ENCODE results near the gene STUB1.

STUB1 gene

GRCh38 chr16:670485-671352 is 9.5 kb upstream of the STUB1 start:
- peaks cover 41% of the 10 kb centered on the region for H3K36me3 ChIP-seq (ENCODE audit: insufficient read depth, low read length)
- peaks cover 15% of the 10 kb centered on the region for H3K4me1 ChIP-seq (ENCODE audit: control insufficient read depth, insufficient read depth, low read length)

GRCh38 chr16:671353-672131 is 8.7 kb upstream of the STUB1 start:
- peaks cover 41% of the 10 kb centered on the region for H3K36me3 ChIP-seq (ENCODE audit: insufficient read depth, low read length)
- no peaks in the 10 kb centered on the region for H3K27me3 ChIP-seq (ENCODE audit: control insufficient read depth, insufficient read depth, low read length)
- no peak overlapping the region for H3K9ac ChIP-seq (ENCODE audit: low read depth, low read length)
- H3K4me1 ChIP-seq (ENCODE audit: control insufficient read depth, insufficient read depth, low read length), result peaks cover 15% of the 10 kb centered on the region
- H3K4me3 ChIP-seq (ENCODE audit: low read length), result no peak overlapping the region
- H3K4me2 ChIP-seq (ENCODE audit: low read length), result no peak overlapping the region
- no peaks in the 10 kb centered on the region for H3K9me3 ChIP-seq (replicated peaks; ENCODE audit: low read length)

More at GRCh38 chr16:670485-671352, 9.5 kb upstream of the STUB1 start:
- no peak overlapping the region for H3K9ac ChIP-seq (ENCODE audit: low read depth, low read length)
- H3K4me3 ChIP-seq (ENCODE audit: low read length), result no peak overlapping the region
- no peaks in the 10 kb centered on the region for H3K9me3 ChIP-seq (replicated peaks; ENCODE audit: low read length)
- no peak overlapping the region for H3K4me2 ChIP-seq (ENCODE audit: low read length)
- H3K27me3 ChIP-seq (ENCODE audit: control insufficient read depth, insufficient read depth, low read length), result no peaks in the 10 kb centered on the region

GRCh38 chr16:672371-672770 is 7.8 kb upstream of the STUB1 start:
- Histone ChIP-seq H3K27me3 (ENCODE audit: control insufficient read depth, insufficient read depth, low read length) (no peaks in the 10 kb centered on the region), H3K4me3 (ENCODE audit: low read length) (no peak overlapping the region), H3K4me2 (ENCODE audit: low read length) (no peak overlapping the region), H3K4me1 (ENCODE audit: control insufficient read depth, insufficient read depth, low read length) (peaks cover 15% of the 10 kb centered on the region), H3K9me3 (replicated peaks; ENCODE audit: low read length) (no peaks in the 10 kb centered on the region), H3K9ac (ENCODE audit: low read depth, low read length) (no peak overlapping the region), H3K36me3 (ENCODE audit: insufficient read depth, low read length) (peaks cover 41% of the 10 kb centered on the region)

GRCh38 chr16:672851-673250 is 7.4 kb upstream of the STUB1 start:
- no peak overlapping the region for H3K4me2 ChIP-seq (ENCODE audit: low read length)
- H3K9ac ChIP-seq (ENCODE audit: low read depth, low read length), result no peak overlapping the region

GRCh38 chr16:673399-673991 is 6.7 kb upstream of the STUB1 start:
- no peaks in the 10 kb centered on the region for H3K27me3 ChIP-seq (ENCODE audit: control insufficient read depth, insufficient read depth, low read length)
- peaks cover 41% of the 10 kb centered on the region for H3K36me3 ChIP-seq (ENCODE audit: insufficient read depth, low read length)
- H3K4me3 ChIP-seq (ENCODE audit: low read length), result no peak overlapping the region
- H3K9me3 ChIP-seq (replicated peaks; ENCODE audit: low read length), result no peaks in the 10 kb centered on the region
- peaks cover 12% of the 10 kb centered on the region for H3K4me1 ChIP-seq (ENCODE audit: control insufficient read depth, insufficient read depth, low read length)
- no peak overlapping the region for H3K4me2 ChIP-seq (ENCODE audit: low read length)
- H3K9ac ChIP-seq (ENCODE audit: low read depth, low read length), result no peak overlapping the region

More at GRCh38 chr16:672851-673250, 7.4 kb upstream of the STUB1 start:
- Histone ChIP-seq H3K4me3 (ENCODE audit: low read length) (no peak overlapping the region), H3K9me3 (replicated peaks; ENCODE audit: low read length) (no peaks in the 10 kb centered on the region), H3K4me1 (ENCODE audit: control insufficient read depth, insufficient read depth, low read length) (peaks cover 12% of the 10 kb centered on the region), H3K36me3 (ENCODE audit: insufficient read depth, low read length) (peaks cover 41% of the 10 kb centered on the region), H3K27me3 (ENCODE audit: control insufficient read depth, insufficient read depth, low read length) (no peaks in the 10 kb centered on the region)

GRCh38 chr16:674214-674881 is 5.9 kb upstream of the STUB1 start:
- Histone ChIP-seq H3K4me2 (ENCODE audit: low read length) (no peak overlapping the region), H3K4me1 (ENCODE audit: control insufficient read depth, insufficient read depth, low read length) (peaks cover 6% of the 10 kb centered on the region), H3K9ac (ENCODE audit: low read depth, low read length) (no peak overlapping the region), H3K4me3 (ENCODE audit: low read length) (no peak overlapping the region), H3K27me3 (ENCODE audit: control insufficient read depth, insufficient read depth, low read length) (no peaks in the 10 kb centered on the region), H3K9me3 (replicated peaks; ENCODE audit: low read length) (no peaks in the 10 kb centered on the region), H3K36me3 (ENCODE audit: insufficient read depth, low read length) (peaks cover 39% of the 10 kb centered on the region)

- no peaks in the 10 kb centered on the region for H3K27me3 ChIP-seq (ENCODE audit: control insufficient read depth, insufficient read depth, low read length)
- peaks cover 7% of the 10 kb centered on the region for H3K4me1 ChIP-seq (ENCODE audit: control insufficient read depth, insufficient read depth, low read length)
- peak within 1 kb of the TSS; percentile 76 for H3K4me2 ChIP-seq (ENCODE audit: low read length)
- no peak within 1 kb of the TSS for H3K9ac ChIP-seq (ENCODE audit: low read depth, low read length)
- peaks cover 30% of the 10 kb centered on the region for H3K36me3 ChIP-seq (ENCODE audit: insufficient read depth, low read length)
- peak within 1 kb of the TSS; percentile 59 for H3K4me3 ChIP-seq (ENCODE audit: low read length)
- H3K9me3 ChIP-seq (replicated peaks; ENCODE audit: low read length), result no peaks in the 10 kb centered on the region
Observed at GRCh38 chr16:674968-675883, 5.0 kb upstream of the STUB1 start, which contains the start of gene RHBDL1. Gene RHBDL1 (plus strand): TSS chr16:675671. CDS start chr16:675791, 120 bp downstream.

- peak overlapping the region; percentile 45 for H3K4me3 ChIP-seq (ENCODE audit: low read length)
- peaks cover 24% of the 10 kb centered on the region for H3K36me3 ChIP-seq (ENCODE audit: insufficient read depth, low read length)
- no peaks in the 10 kb centered on the region for H3K9me3 ChIP-seq (replicated peaks; ENCODE audit: low read length)
- peaks cover 8% of the 10 kb centered on the region for H3K4me1 ChIP-seq (ENCODE audit: control insufficient read depth, insufficient read depth, low read length)
- H3K4me2 ChIP-seq (ENCODE audit: low read length), result peak overlapping the region; percentile 76
- no peaks in the 10 kb centered on the region for H3K27me3 ChIP-seq (ENCODE audit: control insufficient read depth, insufficient read depth, low read length)
- no peak overlapping the region for H3K9ac ChIP-seq (ENCODE audit: low read depth, low read length)
Observed at GRCh38 chr16:675884-676564, 4.2 kb upstream of the STUB1 start.

GRCh38 chr16:676565-676902 is 3.7 kb upstream of the STUB1 start:
- Histone ChIP-seq H3K4me1 (ENCODE audit: control insufficient read depth, insufficient read depth, low read length) (peaks cover 13% of the 10 kb centered on the region), H3K4me2 (ENCODE audit: low read length) (no peak overlapping the region), H3K9ac (ENCODE audit: low read depth, low read length) (no peak overlapping the region), H3K27me3 (ENCODE audit: control insufficient read depth, insufficient read depth, low read length) (no peaks in the 10 kb centered on the region), H3K36me3 (ENCODE audit: insufficient read depth, low read length) (peaks cover 24% of the 10 kb centered on the region), H3K4me3 (ENCODE audit: low read length) (no peak overlapping the region), H3K9me3 (replicated peaks; ENCODE audit: low read length) (no peaks in the 10 kb centered on the region)

- Histone ChIP-seq H3K27me3 (ENCODE audit: control insufficient read depth, insufficient read depth, low read length) (no peaks in the 10 kb centered on the region), H3K4me1 (ENCODE audit: control insufficient read depth, insufficient read depth, low read length) (peaks cover 16% of the 10 kb centered on the region), H3K9me3 (replicated peaks; ENCODE audit: low read length) (no peaks in the 10 kb centered on the region), H3K4me2 (ENCODE audit: low read length) (no peak overlapping the region), H3K36me3 (ENCODE audit: insufficient read depth, low read length) (peaks cover 28% of the 10 kb centered on the region), H3K4me3 (ENCODE audit: low read length) (no peak overlapping the region), H3K9ac (ENCODE audit: low read depth, low read length) (no peak overlapping the region)
Observed at GRCh38 chr16:676913-677312, 3.3 kb upstream of the STUB1 start.
